Stimulated activated CD8-positive, alpha-beta memory T cell treated with anti-CD3 and anti-CD28 coated beads, Interleukin-15, amount 100 ng/mL, for 4 hours (primary cell): ENCODE measurements around the gene CDH6.
"Not testable (repeated sequence)": the region's sequence is repeated elsewhere in the genome, so short reads cannot be mapped to it uniquely, and the experiment has no call there.

Source experiments
- DNase-seq, 2 donors: peaks; one replicate each; pipeline ENCODE4 v3.0.0-alpha.2; 2020; ENCODE audit warnings: low read depth in 2 of 2

Gene CDH6

GRCh38 chr5:31328040-31328733 is 134.7 kb downstream of the CDH6 start:
- no peak for DNase-seq

GRCh38 chr5:31329715-31330114 is 136.2 kb downstream of the CDH6 start:
- DNase-seq, result no peak

GRCh38 chr5:31332160-31332559 is 138.7 kb downstream of the CDH6 start:
- no peak for DNase-seq

GRCh38 chr5:31333475-31333874 is 140.0 kb downstream of the CDH6 start:
- no peak for DNase-seq

GRCh38 chr5:31334061-31334860 is 140.8 kb downstream of the CDH6 start:
- no peak for DNase-seq

- DNase-seq, result no peak
These were observed 142.0 kb downstream of the CDH6 start for GRCh38 chr5:31335456-31335855.

GRCh38 chr5:31343946-31344345 is 150.5 kb downstream of the CDH6 start:
- DNase-seq, result no peak

GRCh38 chr5:31346896-31347551 is 153.5 kb downstream of the CDH6 start:
- no peak for DNase-seq

DNA sequence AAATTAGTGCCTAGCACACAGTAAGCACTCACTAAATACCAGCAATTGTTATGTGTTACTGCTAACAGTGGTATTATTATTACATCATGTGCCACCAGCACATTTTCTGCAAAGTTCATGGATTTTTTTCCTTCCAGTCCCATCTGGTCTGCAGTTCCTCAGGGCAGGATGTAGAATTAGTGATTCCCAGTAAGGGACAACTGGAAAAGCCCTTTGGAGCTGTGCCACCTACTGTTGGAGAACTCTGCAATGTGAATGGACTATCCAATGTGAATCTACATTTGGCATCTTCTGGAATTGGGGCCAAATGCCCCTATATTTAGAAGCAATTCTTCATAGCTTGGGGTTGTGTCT is 154.0 kb downstream of the CDH6 start:
- no peak for DNase-seq

- no peak for DNase-seq
These were observed 156.9 kb downstream of the CDH6 start for GRCh38 chr5:31350395-31350794.

- DNase-seq, result no peak
These were observed 161.9 kb downstream of the CDH6 start for GRCh38 chr5:31355337-31355736.

DNA sequence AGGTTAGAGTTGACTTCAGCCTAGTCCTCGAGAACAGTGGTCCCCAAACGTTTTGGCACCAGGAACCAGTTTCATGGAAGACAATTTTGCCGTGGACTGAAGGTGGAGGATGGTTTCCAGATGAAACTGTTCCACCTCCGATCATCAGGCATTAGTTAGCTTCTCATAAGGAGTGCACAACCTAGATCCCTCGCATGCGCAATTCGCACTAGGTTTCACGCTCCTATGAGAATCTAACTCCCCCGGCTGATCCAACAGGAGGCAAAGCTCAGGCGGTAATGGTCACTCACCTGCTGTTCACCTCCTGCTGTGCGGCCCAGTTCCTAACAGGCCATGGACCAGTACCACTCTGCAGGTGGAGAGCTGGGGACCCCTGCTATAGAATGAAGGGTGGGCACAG is 163.6 kb downstream of the CDH6 start:
- no peak for DNase-seq

DNA sequence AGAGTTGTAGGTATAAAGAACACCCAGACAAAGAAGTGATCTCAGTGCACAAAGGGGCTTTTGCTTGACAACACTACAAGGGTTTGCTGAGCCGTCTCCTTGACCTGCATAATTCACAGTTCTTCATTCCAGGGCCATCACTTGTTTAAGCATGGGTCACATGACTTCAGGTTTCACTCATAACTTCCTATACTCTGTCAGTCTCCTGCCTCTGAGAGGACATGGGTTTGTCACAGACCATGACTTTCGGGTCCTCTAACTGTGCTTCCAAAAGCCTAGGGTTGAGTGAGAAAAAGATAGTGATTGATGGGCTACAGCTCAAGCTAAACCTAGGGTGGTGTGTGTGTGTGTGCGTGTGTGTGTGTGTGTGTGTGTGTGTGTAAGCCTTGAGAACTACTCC is 166.4 kb downstream of the CDH6 start:
- DNase-seq, result no peak

- DNase-seq, result no peak
These were observed 167.7 kb downstream of the CDH6 start for GRCh38 chr5:31361234-31361633.

- DNase-seq, result not testable (repeated sequence)
These were observed 168.4 kb downstream of the CDH6 start for GRCh38 chr5:31361704-31362528.

DNA sequence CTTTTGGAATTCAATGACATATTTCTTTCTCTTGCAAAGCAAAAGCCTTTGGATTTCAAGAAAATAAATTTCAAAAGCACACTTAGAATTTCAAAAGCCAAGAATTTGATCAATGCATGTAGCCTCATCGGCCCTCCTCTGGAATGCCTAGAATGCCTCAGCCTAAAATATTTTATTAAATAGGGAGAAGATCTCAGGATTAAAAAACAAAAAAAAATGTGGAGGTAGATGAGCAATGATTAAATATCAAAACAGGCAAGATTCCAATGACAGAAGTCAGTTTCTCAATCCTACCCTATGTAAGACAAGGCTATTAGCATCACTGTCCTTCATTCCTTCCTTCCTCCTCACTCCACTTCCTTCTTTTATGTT is 169.0 kb downstream of the CDH6 start:
- no peak for DNase-seq

- no peak for DNase-seq
These were observed 169.6 kb downstream of the CDH6 start for GRCh38 chr5:31362931-31363568.

DNA sequence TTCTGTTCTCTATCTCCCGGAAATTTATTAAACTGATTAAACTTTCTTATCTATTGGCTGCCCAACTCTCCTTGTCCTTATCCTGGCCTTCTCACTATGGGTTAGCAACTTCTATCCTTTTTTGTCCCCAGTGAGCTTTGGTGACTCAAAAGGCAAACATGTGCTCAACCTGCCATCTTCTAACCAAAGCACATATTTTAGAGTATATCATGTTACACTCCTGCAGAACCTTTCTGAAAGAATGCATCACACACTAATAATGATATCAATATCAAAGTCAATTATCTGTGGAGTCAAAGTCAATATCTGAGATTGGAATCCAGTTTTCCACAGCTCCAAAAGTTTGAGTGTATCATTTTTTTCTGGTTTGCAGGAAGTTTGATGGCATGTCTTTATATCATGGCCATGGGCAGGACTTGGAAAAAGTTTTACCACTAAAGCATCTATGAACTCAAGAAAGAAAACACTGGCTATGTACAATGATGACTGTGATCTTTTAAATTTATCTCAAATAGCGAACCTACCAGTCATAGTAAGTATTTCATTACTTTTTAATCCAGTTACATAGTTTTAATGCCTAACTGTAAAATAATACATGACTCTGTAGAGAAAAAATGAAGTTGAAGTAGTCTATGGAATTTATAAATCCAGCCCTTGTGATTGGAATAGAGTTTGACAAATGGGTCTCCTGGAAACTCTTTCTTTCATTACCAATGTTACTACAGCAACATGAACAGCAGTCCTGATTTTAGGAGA is 171.6 kb downstream of the CDH6 start:
- DNase-seq, result no peak

DNA sequence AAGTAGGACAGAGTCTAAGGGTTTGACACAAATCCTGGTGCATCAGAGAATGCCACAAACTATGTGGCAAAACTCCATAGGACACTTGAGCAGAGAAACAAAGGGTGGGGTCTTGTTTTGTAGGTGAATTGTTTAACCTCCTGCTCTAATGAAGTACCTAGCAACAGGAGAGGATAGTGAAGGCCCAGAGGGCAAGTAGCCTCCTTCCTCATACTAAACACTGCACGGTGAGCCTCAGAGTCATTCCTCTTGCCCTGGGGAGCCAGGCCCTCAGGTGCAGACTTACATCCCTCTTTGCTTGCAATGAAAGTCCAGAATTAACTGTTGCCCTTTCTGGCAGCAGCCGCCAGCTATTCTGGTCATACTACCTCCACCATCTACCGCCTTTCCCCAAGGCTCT is 172.3 kb downstream of the CDH6 start:
- DNase-seq, result no peak

- DNase-seq, result no peak
These were observed 173.5 kb downstream of the CDH6 start for GRCh38 chr5:31366941-31367340.

DNA sequence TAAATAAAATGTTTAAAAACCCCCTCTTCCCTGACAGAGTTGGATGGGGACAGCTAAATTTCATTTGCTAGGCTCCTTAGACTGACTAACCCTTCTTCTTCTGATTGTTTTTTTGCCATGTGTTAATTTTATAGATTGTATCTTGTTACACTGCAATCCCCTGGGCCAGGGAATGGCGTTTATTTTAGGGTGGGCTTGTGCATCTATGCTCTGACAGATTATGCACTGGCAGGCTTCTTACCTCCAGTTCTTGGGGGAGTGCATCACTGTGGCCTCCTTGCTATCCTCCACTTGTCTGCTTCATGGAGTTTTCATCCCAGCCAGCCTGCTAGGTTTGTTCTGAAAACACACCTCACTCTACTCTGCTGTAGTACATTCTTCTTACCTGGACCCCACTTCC is 178.6 kb downstream of the CDH6 start:
- no peak for DNase-seq
